HEK293 (cell line): ENCODE measurements around the gene MNX1.

Experiments used
- PRDM1 ChIP-seq: fragments of 450-650 bp; formaldehyde crosslinking; IDR thresholded peaks from 2 replicates; pipeline ENCODE4; 2016; ENCODE audit warnings: missing biosample characterization, missing genetic modification characterization
- SP2 ChIP-seq: fragments of 450-650 bp; formaldehyde crosslinking; IDR thresholded peaks from 2 replicates; pipeline ENCODE4 v1.5.1; 2016; ENCODE audit warnings: missing biosample characterization, missing genetic modification characterization
- ZBTB48 ChIP-seq: fragments of 450-650 bp; formaldehyde crosslinking; IDR thresholded peaks from 2 replicates; pipeline ENCODE4 v1.5.1; 2016; ENCODE audit warnings: missing biosample characterization, missing genetic modification characterization
- ZFP69B ChIP-seq: fragments of 450-650 bp; formaldehyde crosslinking; IDR thresholded peaks from 2 replicates; pipeline ENCODE4 v1.5.1; 2016; ENCODE audit warnings: missing biosample characterization, missing genetic modification characterization
- ZIC2 ChIP-seq: fragments of 450-650 bp; formaldehyde crosslinking; IDR thresholded peaks from 2 replicates; pipeline ENCODE4 v1.5.1; 2016; ENCODE audit warnings: missing biosample characterization, missing genetic modification characterization
- ZNF214 ChIP-seq: fragments of 450-650 bp; formaldehyde crosslinking; IDR thresholded peaks from 2 replicates; pipeline ENCODE4 v1.5.1; 2017; ENCODE audit warnings: missing biosample characterization, mild to moderate bottlenecking, missing genetic modification characterization, borderline replicate concordance
- ZNF23 ChIP-seq: fragments of 450-650 bp; formaldehyde crosslinking; IDR thresholded peaks from 2 replicates; pipeline ENCODE4 v1.5.1; 2016; ENCODE audit warnings: missing biosample characterization, missing genetic modification characterization, borderline replicate concordance
- ZNF239 ChIP-seq: fragments of 450-650 bp; formaldehyde crosslinking; IDR thresholded peaks from 2 replicates; pipeline ENCODE4 v1.5.1; 2016; ENCODE audit warnings: missing biosample characterization, missing genetic modification characterization
- ZNF341 ChIP-seq: fragments of 450-650 bp; formaldehyde crosslinking; IDR thresholded peaks from 2 replicates; pipeline ENCODE4; 2016; ENCODE audit warnings: low read depth, missing biosample characterization, missing genetic modification characterization
- ZNF394 ChIP-seq: fragments of 450-650 bp; formaldehyde crosslinking; IDR thresholded peaks from 2 replicates; pipeline ENCODE4 v1.5.1; 2016; ENCODE audit warnings: missing biosample characterization, missing genetic modification characterization, mild to moderate bottlenecking, moderate library complexity, borderline replicate concordance
- ZNF404 ChIP-seq: fragments of 450-650 bp; formaldehyde crosslinking; IDR thresholded peaks from 2 replicates; pipeline ENCODE4 v1.5.1; 2017; ENCODE audit warnings: missing biosample characterization, missing genetic modification characterization
- ZNF561 ChIP-seq: fragments of 450-650 bp; IDR thresholded peaks from 2 replicates; pipeline ENCODE4 v1.5.1; 2018; ENCODE audit warnings: missing biosample characterization, missing genetic modification characterization, borderline replicate concordance
- ZNF571 ChIP-seq: fragments of 450-650 bp; formaldehyde crosslinking; IDR thresholded peaks from 2 replicates; pipeline ENCODE4 v1.5.0; 2017; ENCODE audit warnings: missing biosample characterization, missing genetic modification characterization
- ZNF624 ChIP-seq: fragments of 450-650 bp; formaldehyde crosslinking; IDR thresholded peaks from 2 replicates; pipeline ENCODE4 v1.5.1; 2017; ENCODE audit warnings: missing biosample characterization, missing genetic modification characterization
- ZNF677 ChIP-seq: fragments of 450-650 bp; IDR thresholded peaks from 2 replicates; pipeline ENCODE4 v1.5.0; 2018; ENCODE audit warnings: missing biosample characterization, mild to moderate bottlenecking, missing genetic modification characterization, moderate library complexity
- ZNF701 ChIP-seq: fragments of 450-650 bp; formaldehyde crosslinking; IDR thresholded peaks from 2 replicates; pipeline ENCODE4 v1.5.1; 2016; ENCODE audit warnings: missing biosample characterization, missing genetic modification characterization
- ZNF768 ChIP-seq: fragments of 450-650 bp; formaldehyde crosslinking; IDR thresholded peaks from 2 replicates; pipeline ENCODE4 v1.5.1; 2018; ENCODE audit warnings: missing biosample characterization, mild to moderate bottlenecking, missing genetic modification characterization
- TF ChIP-seq, protein P1 (sequence below): fragments of 450-650 bp; IDR thresholded peaks from 2 replicates; pipeline ENCODE4 v1.5.1; 2018; ENCODE audit warnings: missing biosample characterization, missing genetic modification characterization
- TF ChIP-seq, protein P2 (sequence below): fragments of 450-650 bp; formaldehyde crosslinking; IDR thresholded peaks from 2 replicates; pipeline ENCODE4 v1.5.1; 2016; ENCODE audit warnings: missing biosample characterization, missing genetic modification characterization, borderline replicate concordance
- TF ChIP-seq, protein P3 (sequence below): fragments of 450-650 bp; formaldehyde crosslinking; IDR thresholded peaks from 2 replicates; pipeline ENCODE4 v1.5.1; 2017; ENCODE audit warnings: missing biosample characterization, mild to moderate bottlenecking, missing genetic modification characterization, moderate library complexity
- TF ChIP-seq, protein P4 (sequence below): fragments of 450-650 bp; formaldehyde crosslinking; IDR thresholded peaks from 2 replicates; pipeline ENCODE4 v1.5.1; 2016; ENCODE audit warnings: missing biosample characterization, missing genetic modification characterization
- TF ChIP-seq, protein P5 (sequence below): IDR thresholded peaks from 2 replicates; pipeline ENCODE4 v1.6.1; 2011; ENCODE audit warnings: mild to moderate bottlenecking, low read depth, low read length, borderline replicate concordance
- TF ChIP-seq, protein P6 (sequence below): fragments of 450-650 bp; formaldehyde crosslinking; IDR thresholded peaks from 2 replicates; pipeline ENCODE4 v1.5.1; 2016; ENCODE audit warnings: missing biosample characterization, missing genetic modification characterization, borderline replicate concordance

Gene MNX1

DNA sequence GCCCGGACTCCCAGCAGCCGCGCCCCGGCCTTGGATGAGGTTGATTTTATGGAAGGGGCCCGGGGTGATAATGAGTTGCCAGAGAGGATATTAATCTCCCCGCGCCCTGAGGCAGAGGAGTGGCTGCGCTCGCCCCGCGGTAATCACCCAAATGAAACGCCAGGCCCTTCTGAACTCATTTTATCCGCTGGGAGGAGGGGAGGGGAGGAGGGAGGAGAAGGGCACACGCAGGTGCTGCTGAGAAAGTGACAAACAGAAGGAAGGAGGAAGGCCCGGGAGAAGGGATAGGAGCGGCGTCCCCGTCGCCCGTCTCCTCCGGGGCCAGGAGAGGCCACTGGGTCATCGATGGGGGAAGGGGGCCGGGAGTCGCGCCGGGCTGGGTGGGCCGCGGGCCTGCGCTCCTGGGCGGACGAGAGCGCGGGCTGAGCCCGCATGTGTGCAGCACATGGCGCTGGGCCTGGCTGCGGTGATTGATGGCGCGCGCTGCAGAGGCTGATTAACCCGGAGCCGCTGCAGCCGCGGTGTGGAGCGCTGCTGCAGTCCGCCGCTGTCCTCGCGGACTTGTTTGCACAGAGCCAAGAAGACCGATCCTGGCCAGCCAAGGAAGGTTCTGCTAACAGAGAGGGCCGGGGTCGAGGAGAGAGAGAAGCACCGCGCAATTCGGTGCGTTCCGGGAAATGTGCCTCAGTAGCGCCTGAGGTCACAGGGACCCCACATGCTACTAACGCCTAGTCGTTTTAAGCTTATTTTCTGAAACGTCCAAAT lies 6.5 kb downstream of the MNX1 start (continued):
- TF ChIP-seq ZNF561 (peak; percentile 31; the same call in 1 of the 2 replicates), PRDM1 (tag by site-specific recombination) (no peak), ZNF239 (tag by site-specific recombination) (no peak), SP2 (tag by site-specific recombination) (no peak), ZNF404 (tag by site-specific recombination) (no peak), ZNF341 (peak; percentile 72), ZNF23 (tag by site-specific recombination) (no peak), ZNF701 (tag by site-specific recombination) (no peak), ZIC2 (tag by site-specific recombination) (peak; percentile 97), ZBTB48 (no peak), ZFP69B (tag by site-specific recombination) (no peak), ZNF571 (no peak), ZNF768 (no peak), ZNF214 (tag by site-specific recombination) (no peak), ZNF394 (tag by site-specific recombination) (no peak), ZNF624 (tag by site-specific recombination) (no peak), ZNF677 (tag by site-specific recombination) (no peak)
- TF ChIP-seq, protein P1, sequence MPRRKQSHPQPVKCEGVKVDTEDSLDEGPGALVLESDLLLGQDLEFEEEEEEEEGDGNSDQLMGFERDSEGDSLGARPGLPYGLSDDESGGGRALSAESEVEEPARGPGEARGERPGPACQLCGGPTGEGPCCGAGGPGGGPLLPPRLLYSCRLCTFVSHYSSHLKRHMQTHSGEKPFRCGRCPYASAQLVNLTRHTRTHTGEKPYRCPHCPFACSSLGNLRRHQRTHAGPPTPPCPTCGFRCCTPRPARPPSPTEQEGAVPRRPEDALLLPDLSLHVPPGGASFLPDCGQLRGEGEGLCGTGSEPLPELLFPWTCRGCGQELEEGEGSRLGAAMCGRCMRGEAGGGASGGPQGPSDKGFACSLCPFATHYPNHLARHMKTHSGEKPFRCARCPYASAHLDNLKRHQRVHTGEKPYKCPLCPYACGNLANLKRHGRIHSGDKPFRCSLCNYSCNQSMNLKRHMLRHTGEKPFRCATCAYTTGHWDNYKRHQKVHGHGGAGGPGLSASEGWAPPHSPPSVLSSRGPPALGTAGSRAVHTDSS: no peak
- TF ChIP-seq, protein P2, sequence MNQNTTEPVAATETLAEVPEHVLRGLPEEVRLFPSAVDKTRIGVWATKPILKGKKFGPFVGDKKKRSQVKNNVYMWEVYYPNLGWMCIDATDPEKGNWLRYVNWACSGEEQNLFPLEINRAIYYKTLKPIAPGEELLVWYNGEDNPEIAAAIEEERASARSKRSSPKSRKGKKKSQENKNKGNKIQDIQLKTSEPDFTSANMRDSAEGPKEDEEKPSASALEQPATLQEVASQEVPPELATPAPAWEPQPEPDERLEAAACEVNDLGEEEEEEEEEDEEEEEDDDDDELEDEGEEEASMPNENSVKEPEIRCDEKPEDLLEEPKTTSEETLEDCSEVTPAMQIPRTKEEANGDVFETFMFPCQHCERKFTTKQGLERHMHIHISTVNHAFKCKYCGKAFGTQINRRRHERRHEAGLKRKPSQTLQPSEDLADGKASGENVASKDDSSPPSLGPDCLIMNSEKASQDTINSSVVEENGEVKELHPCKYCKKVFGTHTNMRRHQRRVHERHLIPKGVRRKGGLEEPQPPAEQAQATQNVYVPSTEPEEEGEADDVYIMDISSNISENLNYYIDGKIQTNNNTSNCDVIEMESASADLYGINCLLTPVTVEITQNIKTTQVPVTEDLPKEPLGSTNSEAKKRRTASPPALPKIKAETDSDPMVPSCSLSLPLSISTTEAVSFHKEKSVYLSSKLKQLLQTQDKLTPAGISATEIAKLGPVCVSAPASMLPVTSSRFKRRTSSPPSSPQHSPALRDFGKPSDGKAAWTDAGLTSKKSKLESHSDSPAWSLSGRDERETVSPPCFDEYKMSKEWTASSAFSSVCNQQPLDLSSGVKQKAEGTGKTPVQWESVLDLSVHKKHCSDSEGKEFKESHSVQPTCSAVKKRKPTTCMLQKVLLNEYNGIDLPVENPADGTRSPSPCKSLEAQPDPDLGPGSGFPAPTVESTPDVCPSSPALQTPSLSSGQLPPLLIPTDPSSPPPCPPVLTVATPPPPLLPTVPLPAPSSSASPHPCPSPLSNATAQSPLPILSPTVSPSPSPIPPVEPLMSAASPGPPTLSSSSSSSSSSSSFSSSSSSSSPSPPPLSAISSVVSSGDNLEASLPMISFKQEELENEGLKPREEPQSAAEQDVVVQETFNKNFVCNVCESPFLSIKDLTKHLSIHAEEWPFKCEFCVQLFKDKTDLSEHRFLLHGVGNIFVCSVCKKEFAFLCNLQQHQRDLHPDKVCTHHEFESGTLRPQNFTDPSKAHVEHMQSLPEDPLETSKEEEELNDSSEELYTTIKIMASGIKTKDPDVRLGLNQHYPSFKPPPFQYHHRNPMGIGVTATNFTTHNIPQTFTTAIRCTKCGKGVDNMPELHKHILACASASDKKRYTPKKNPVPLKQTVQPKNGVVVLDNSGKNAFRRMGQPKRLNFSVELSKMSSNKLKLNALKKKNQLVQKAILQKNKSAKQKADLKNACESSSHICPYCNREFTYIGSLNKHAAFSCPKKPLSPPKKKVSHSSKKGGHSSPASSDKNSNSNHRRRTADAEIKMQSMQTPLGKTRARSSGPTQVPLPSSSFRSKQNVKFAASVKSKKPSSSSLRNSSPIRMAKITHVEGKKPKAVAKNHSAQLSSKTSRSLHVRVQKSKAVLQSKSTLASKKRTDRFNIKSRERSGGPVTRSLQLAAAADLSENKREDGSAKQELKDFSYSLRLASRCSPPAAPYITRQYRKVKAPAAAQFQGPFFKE: no peak
- TF ChIP-seq, protein P3, sequence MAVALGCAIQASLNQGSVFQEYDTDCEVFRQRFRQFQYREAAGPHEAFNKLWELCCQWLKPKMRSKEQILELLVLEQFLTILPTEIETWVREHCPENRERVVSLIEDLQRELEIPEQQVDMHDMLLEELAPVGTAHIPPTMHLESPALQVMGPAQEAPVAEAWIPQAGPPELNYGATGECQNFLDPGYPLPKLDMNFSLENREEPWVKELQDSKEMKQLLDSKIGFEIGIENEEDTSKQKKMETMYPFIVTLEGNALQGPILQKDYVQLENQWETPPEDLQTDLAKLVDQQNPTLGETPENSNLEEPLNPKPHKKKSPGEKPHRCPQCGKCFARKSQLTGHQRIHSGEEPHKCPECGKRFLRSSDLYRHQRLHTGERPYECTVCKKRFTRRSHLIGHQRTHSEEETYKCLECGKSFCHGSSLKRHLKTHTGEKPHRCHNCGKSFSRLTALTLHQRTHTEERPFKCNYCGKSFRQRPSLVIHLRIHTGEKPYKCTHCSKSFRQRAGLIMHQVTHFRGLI (tag by site-specific recombination): peak; percentile 66
- TF ChIP-seq, protein P4, sequence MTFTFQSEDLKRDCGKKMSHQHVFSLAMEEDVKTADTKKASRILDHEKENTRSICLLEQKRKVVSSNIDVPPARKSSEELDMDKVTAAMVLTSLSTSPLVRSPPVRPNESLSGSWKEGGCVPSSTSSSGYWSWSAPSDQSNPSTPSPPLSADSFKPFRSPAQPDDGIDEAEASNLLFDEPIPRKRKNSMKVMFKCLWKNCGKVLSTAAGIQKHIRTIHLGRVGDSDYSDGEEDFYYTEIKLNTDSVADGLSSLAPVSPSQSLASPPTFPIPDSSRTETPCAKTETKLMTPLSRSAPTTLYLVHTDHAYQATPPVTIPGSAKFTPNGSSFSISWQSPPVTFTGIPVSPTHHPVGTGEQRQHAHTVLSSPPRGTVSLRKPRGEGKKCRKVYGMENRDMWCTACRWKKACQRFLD (tag by site-specific recombination): no peak
- TF ChIP-seq, protein P5, sequence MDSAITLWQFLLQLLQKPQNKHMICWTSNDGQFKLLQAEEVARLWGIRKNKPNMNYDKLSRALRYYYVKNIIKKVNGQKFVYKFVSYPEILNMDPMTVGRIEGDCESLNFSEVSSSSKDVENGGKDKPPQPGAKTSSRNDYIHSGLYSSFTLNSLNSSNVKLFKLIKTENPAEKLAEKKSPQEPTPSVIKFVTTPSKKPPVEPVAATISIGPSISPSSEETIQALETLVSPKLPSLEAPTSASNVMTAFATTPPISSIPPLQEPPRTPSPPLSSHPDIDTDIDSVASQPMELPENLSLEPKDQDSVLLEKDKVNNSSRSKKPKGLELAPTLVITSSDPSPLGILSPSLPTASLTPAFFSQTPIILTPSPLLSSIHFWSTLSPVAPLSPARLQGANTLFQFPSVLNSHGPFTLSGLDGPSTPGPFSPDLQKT: no peak
- TF ChIP-seq, protein P6, sequence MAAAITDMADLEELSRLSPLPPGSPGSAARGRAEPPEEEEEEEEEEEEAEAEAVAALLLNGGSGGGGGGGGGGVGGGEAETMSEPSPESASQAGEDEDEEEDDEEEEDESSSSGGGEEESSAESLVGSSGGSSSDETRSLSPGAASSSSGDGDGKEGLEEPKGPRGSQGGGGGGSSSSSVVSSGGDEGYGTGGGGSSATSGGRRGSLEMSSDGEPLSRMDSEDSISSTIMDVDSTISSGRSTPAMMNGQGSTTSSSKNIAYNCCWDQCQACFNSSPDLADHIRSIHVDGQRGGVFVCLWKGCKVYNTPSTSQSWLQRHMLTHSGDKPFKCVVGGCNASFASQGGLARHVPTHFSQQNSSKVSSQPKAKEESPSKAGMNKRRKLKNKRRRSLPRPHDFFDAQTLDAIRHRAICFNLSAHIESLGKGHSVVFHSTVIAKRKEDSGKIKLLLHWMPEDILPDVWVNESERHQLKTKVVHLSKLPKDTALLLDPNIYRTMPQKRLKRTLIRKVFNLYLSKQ (tag by site-specific recombination): no peak
